IPS DF 6.9 (cell line): Measurements from ENCODE around the gene HBA1.
A peak's percentile ranks its signal among the peaks of the same experiment; 100 is the strongest.
"Not testable (repeated sequence)": the region's sequence is repeated elsewhere in the genome, so short reads cannot be mapped to it uniquely, and the experiment has no call there.

ENCODE experiments used
- DNase-seq: peaks from one replicate; pipeline ENCODE4 v3.0.0-alpha.2; 2013; ENCODE audit warnings: low read depth, low spot score
- H3K27ac ChIP-seq: one replicate; pipeline ENCODE4 v1.5.1; 2013; ENCODE audit warnings: low read length, control low read depth
- H3K27me3 ChIP-seq: 2 replicates; pipeline ENCODE4 v1.6.1; 2013; ENCODE audit warnings: mild to moderate bottlenecking, low read length; ENCODE audit not compliant: control insufficient read depth, insufficient read depth
- H3K36me3 ChIP-seq: 2 replicates; pipeline ENCODE4 v1.6.1; 2013; ENCODE audit warnings: low read length; ENCODE audit not compliant: control insufficient read depth, insufficient read depth
- H3K4me1 ChIP-seq: 2 replicates; pipeline ENCODE4 v1.6.1; 2013; ENCODE audit warnings: low read length; ENCODE audit not compliant: control insufficient read depth, insufficient read depth
- H3K4me3 ChIP-seq: 2 replicates; pipeline ENCODE4 v1.5.1; 2013; ENCODE audit warnings: mild to moderate bottlenecking, low read length
- H3K9me3 ChIP-seq: 2 replicates; pipeline ENCODE4 v1.6.1; 2013; ENCODE audit warnings: low read length, inconsistent platforms; ENCODE audit not compliant: control insufficient read depth, insufficient read depth
- WGBS: extraction: QIAGEN DNeasy Blood & Tissue Kit; methylation state at CpG from one replicate; pipeline ENCODE4 v1.1.7; 2013; ENCODE audit warnings: mixed read lengths, missing lambda C conversion rate; ENCODE audit not compliant: insufficient read length, insufficient coverage; 5-methylcytosine and 5-hydroxymethylcytosine counted together

The HBA1 gene

GRCh38 chr16:167122-167690, 9.3 kb upstream of the HBA1 start:
- Histone ChIP-seq H3K9me3 (no peaks in the 10 kb centered on the region), H3K27me3 (peaks cover 43% of the 10 kb centered on the region), H3K27ac (no peak overlapping the region), H3K36me3 (no peaks in the 10 kb centered on the region), H3K4me3 (no peak overlapping the region), H3K4me1 (peaks cover 12% of the 10 kb centered on the region)
- WGBS = no CpG with 5 or more reads among the region's 11 CpGs
- DNase-seq = no peak

GRCh38 chr16:168424-168823, 8.1 kb upstream of the HBA1 start:
- peaks cover 42% of the 10 kb centered on the region for H3K27me3 ChIP-seq

DNA sequence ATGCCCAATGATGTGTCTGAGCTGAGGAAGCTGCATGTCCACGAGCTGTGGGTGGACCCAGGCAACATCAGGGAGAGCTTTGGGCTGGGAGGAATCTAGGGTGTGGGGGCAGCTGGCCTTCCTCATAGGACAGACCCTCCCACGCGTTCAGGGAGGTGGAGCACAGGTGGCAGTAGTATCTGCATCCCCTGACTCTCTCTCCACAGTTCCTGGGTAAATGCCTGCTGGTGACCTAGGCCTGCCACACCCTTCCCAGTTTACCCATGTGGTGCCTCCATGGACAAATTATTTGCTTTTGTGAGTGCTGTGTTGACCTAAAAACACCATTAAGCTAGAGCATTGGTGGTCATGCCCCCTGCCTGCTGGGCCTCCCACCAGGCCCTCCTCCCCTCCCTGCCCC, 7.5 kb upstream of the HBA1 start:
- no peaks in the 10 kb centered on the region for H3K9me3 ChIP-seq
- H3K27ac ChIP-seq = no peak overlapping the region
- no CpG with 5 or more reads among the region's 3 CpGs for WGBS
- DNase-seq = no peak
- peaks cover 3% of the 10 kb centered on the region; the same call in 1 of the 2 replicates for H3K36me3 ChIP-seq
- H3K4me3 ChIP-seq = no peak overlapping the region
- peaks cover 13% of the 10 kb centered on the region for H3K4me1 ChIP-seq
- H3K27me3 ChIP-seq = peaks cover 45% of the 10 kb centered on the region

More at GRCh38 chr16:168424-168823, 8.1 kb upstream of the HBA1 start:
- Histone ChIP-seq H3K4me3 (no peak overlapping the region), H3K4me1 (peaks cover 12% of the 10 kb centered on the region), H3K9me3 (no peaks in the 10 kb centered on the region), H3K27ac (no peak overlapping the region), H3K36me3 (no peaks in the 10 kb centered on the region)
- no CpG with 5 or more reads among the region's 6 CpGs for WGBS
- no peak for DNase-seq

GRCh38 chr16:170088-170507, 6.4 kb upstream of the HBA1 start:
- H3K27ac ChIP-seq, DNase-seq, H3K36me3 ChIP-seq, H3K4me3 ChIP-seq, H3K9me3 ChIP-seq: not testable (repeated sequence)
- WGBS = no CpG with 5 or more reads among the region's 5 CpGs
- Histone ChIP-seq H3K4me1 (peaks cover 12% of the 10 kb centered on the region), H3K27me3 (peaks cover 51% of the 10 kb centered on the region)

DNA sequence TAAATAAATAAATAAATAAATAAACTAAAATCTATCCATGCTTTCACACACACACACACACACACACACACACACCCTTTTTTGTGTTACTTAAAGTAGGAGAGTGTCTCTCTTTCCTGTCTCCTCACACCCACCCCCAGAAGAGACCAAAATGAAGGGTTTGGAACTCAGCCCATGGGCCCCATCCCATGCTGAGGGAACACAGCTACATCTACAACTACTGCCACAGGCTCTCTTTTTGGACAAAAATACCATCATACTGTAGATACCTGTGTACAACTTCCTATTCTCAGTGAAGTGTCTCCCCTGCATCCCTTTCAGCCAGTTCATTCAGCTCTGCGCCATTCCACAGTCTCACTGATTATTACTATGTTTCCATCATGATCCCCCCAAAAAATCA, 5.7 kb upstream of the HBA1 start:
- Histone ChIP-seq H3K27me3 (peaks cover 50% of the 10 kb centered on the region), H3K36me3 (peaks cover 3% of the 10 kb centered on the region; the same call in 1 of the 2 replicates), H3K4me3 (no peak overlapping the region), H3K9me3 (no peaks in the 10 kb centered on the region), H3K4me1 (peaks cover 11% of the 10 kb centered on the region), H3K27ac (no peak overlapping the region)
- no CpG with 5 or more reads among the region's 1 CpG for WGBS
- DNase-seq = no peak

DNA sequence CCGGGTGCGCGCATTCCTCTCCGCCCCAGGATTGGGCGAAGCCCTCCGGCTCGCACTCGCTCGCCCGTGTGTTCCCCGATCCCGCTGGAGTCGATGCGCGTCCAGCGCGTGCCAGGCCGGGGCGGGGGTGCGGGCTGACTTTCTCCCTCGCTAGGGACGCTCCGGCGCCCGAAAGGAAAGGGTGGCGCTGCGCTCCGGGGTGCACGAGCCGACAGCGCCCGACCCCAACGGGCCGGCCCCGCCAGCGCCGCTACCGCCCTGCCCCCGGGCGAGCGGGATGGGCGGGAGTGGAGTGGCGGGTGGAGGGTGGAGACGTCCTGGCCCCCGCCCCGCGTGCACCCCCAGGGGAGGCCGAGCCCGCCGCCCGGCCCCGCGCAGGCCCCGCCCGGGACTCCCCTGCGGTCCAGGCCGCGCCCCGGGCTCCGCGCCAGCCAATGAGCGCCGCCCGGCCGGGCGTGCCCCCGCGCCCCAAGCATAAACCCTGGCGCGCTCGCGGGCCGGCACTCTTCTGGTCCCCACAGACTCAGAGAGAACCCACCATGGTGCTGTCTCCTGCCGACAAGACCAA, 4.0 kb upstream of the HBA1 start, which contains the start of gene HBA2:
Gene HBA2, plus strand, starts transcription at position 503 of the 568 bp plus-strand sequence. Its CDS starts 37 bp downstream, at position 540.
- H3K4me1 ChIP-seq, H3K27ac ChIP-seq, DNase-seq, H3K4me3 ChIP-seq, H3K9me3 ChIP-seq, H3K36me3 ChIP-seq: not testable (repeated sequence)
- peaks cover 41% of the 10 kb centered on the region for H3K27me3 ChIP-seq
- WGBS = no CpG with 5 or more reads among the region's 74 CpGs

GRCh38 chr16:173211-173854, 3.1 kb upstream of the HBA1 start:
- H3K27me3 ChIP-seq = peaks cover 43% of the 10 kb centered on the region
- H3K4me3 ChIP-seq, H3K9me3 ChIP-seq, DNase-seq, H3K4me1 ChIP-seq, H3K27ac ChIP-seq, H3K36me3 ChIP-seq: not testable (repeated sequence)
- no CpG with 5 or more reads among the region's 44 CpGs for WGBS

- Histone ChIP-seq H3K4me3 (peak overlapping the region; percentile 22; the same call in 1 of the 2 replicates), H3K27me3 (peaks cover 47% of the 10 kb centered on the region)
- H3K36me3 ChIP-seq, H3K9me3 ChIP-seq, DNase-seq, H3K27ac ChIP-seq, H3K4me1 ChIP-seq: not testable (repeated sequence)
- no CpG with 5 or more reads among the region's 13 CpGs for WGBS
Observed at GRCh38 chr16:173928-174769, 2.3 kb upstream of the HBA1 start.

DNA sequence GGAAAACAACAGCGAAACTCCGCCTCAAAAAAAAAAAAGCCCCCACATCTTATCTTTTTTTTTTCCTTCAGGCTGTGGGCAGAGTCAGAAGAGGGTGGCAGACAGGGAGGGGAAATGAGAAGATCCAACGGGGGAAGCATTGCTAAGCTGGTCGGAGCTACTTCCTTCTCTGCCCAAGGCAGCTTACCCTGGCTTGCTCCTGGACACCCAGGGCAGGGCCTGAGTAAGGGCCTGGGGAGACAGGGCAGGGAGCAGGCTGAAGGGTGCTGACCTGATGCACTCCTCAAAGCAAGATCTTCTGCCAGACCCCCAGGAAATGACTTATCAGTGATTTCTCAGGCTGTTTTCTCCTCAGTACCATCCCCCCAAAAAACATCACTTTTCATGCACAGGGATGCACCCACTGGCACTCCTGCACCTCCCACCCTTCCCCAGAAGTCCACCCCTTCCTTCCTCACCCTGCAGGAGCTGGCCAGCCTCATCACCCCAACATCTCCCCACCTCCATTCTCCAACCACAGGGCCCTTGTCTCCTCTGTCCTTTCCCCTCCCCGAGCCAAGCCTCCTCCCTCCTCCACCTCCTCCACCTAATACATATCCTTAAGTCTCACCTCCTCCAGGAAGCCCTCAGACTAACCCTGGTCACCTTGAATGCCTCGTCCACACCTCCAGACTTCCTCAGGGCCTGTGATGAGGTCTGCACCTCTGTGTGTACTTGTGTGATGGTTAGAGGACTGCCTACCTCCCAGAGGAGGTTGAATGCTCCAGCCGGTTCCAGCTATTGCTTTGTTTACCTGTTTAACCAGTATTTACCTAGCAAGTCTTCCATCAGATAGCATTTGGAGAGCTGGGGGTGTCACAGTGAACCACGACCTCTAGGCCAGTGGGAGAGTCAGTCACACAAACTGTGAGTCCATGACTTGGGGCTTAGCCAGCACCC, 1.2 kb upstream of the HBA1 start:
- H3K36me3 ChIP-seq = peaks cover 3% of the 10 kb centered on the region; the same call in 1 of the 2 replicates
- DNase-seq = no peak
- H3K27ac ChIP-seq = no peak overlapping the region
- peaks cover 56% of the 10 kb centered on the region for H3K27me3 ChIP-seq
- no peaks in the 10 kb centered on the region for H3K9me3 ChIP-seq
- H3K4me1 ChIP-seq = 0 out of 2 replicates have a peak, but pooled peaks cover 1% of the 10 kb centered on the region
- no CpG with 5 or more reads among the region's 8 CpGs for WGBS
- no peak overlapping the region for H3K4me3 ChIP-seq
